ENCODE results near the gene TMEM141. TPM values are rescaled to one million over a fixed set of nuclear protein-coding genes. Genes with fewer than 3 reads are reported as not detected.

The TMEM141 gene
- polyA plus RNA-seq, result 100 to 1,000 TPM in 1 of 2 donors, 10 to 100 TPM in 1; 85.2 to 155 TPM

- Histone ChIP-seq H3K9me3 (ENCODE audit: control insufficient read depth in 2 of 2, insufficient read depth in 1 of 2, low read depth in 1 of 2, low read length in 1 of 2) (no peaks in the 10 kb centered on the region), H3K36me3 (ENCODE audit: control insufficient read depth in 2 of 2, insufficient read depth in 2 of 2, low read length in 1 of 2) (peaks cover 0 to 3% of the 10 kb centered on the region in 2 donors), H3K4me1 (ENCODE audit: control insufficient read depth in 2 of 2, insufficient read depth in 2 of 2, low read length in 1 of 2) (peaks cover 6 to 7% of the 10 kb centered on the region in 2 donors), H3K27ac (ENCODE audit: low read depth in 2 of 2, low read length in 1 of 2) (peak within 1 kb of the TSS; percentile 95 to 98), H3K27me3 (ENCODE audit: control insufficient read depth in 1 of 2, insufficient read depth in 2 of 2, low read length in 2 of 2) (no peaks in the 10 kb centered on the region), H3K4me3 (ENCODE audit: low read depth in 1 of 2, low read length in 2 of 2) (peak within 1 kb of the TSS; percentile 61 to 64)
- WGBS, 2 donors, result 1 to 2% methylated on average over 64 to 70 of the region's 70 CpGs
These were observed at the start of gene TMEM141 for GRCh38 chr9:136790640-136791515. TMEM141 (plus strand) TSS chr9:136791344; CDS start chr9:136791371, 27 bp downstream.

- Histone ChIP-seq H3K27ac (ENCODE audit: low read depth in 2 of 2, low read length in 1 of 2) (no peak overlapping the region), H3K4me3 (ENCODE audit: low read depth in 1 of 2, low read length in 2 of 2) (peak overlapping the region in 1 of 2 donors; percentile 26), H3K9me3 (ENCODE audit: control insufficient read depth in 2 of 2, insufficient read depth in 1 of 2, low read depth in 1 of 2, low read length in 1 of 2) (no peaks in the 10 kb centered on the region), H3K36me3 (ENCODE audit: control insufficient read depth in 2 of 2, insufficient read depth in 2 of 2, low read length in 1 of 2) (no peaks in the 10 kb centered on the region), H3K27me3 (ENCODE audit: control insufficient read depth in 1 of 2, insufficient read depth in 2 of 2, low read length in 2 of 2) (no peaks in the 10 kb centered on the region), H3K4me1 (ENCODE audit: control insufficient read depth in 2 of 2, insufficient read depth in 2 of 2, low read length in 1 of 2) (peaks cover 12 to 16% of the 10 kb centered on the region in 2 donors)
- WGBS, 2 donors, result 18 to 21% methylated on average over 32 of the region's 32 CpGs
These were observed 49.1 kb upstream of the TMEM141 start for GRCh38 chr9:136741883-136742571.

GRCh38 chr9:136742591-136743391, 48.4 kb upstream of the TMEM141 start, which contains the start of gene LCN10:
LCN10 (minus strand) TSS chr9:136742940; CDS start chr9:136742903, 37 bp downstream.
- H3K27me3 ChIP-seq (ENCODE audit: control insufficient read depth in 1 of 2, insufficient read depth in 2 of 2, low read length in 2 of 2), result no peaks in the 10 kb centered on the region
- 31% methylated on average over 22 to 25 of the region's 25 CpGs for WGBS, 2 donors
- H3K4me3 ChIP-seq (ENCODE audit: low read depth in 1 of 2, low read length in 2 of 2), result peak within 1 kb of the TSS in 1 of 2 donors; percentile 26

GRCh38 chr9:136743639-136744211, 47.4 kb upstream of the TMEM141 start:
- H3K9me3 ChIP-seq (ENCODE audit: control insufficient read depth in 2 of 2, insufficient read depth in 1 of 2, low read depth in 1 of 2, low read length in 1 of 2), result no peaks in the 10 kb centered on the region
- H3K36me3 ChIP-seq (ENCODE audit: control insufficient read depth in 2 of 2, insufficient read depth in 2 of 2, low read length in 1 of 2), result no peaks in the 10 kb centered on the region
- no peak overlapping the region for H3K27ac ChIP-seq (ENCODE audit: low read depth in 2 of 2, low read length in 1 of 2)
- 76 to 81% methylated on average over 16 of the region's 16 CpGs for WGBS, 2 donors
- H3K4me3 ChIP-seq (ENCODE audit: low read depth in 1 of 2, low read length in 2 of 2), result no peak overlapping the region
- H3K4me1 ChIP-seq (ENCODE audit: control insufficient read depth in 2 of 2, insufficient read depth in 2 of 2, low read length in 1 of 2), result peaks cover 12 to 16% of the 10 kb centered on the region in 2 donors
- H3K27me3 ChIP-seq (ENCODE audit: control insufficient read depth in 1 of 2, insufficient read depth in 2 of 2, low read length in 2 of 2), result no peaks in the 10 kb centered on the region

More at GRCh38 chr9:136742591-136743391, 48.4 kb upstream of the TMEM141 start, which contains the start of gene LCN10:
- Histone ChIP-seq H3K36me3 (ENCODE audit: control insufficient read depth in 2 of 2, insufficient read depth in 2 of 2, low read length in 1 of 2) (no peaks in the 10 kb centered on the region), H3K4me1 (ENCODE audit: control insufficient read depth in 2 of 2, insufficient read depth in 2 of 2, low read length in 1 of 2) (peaks cover 12 to 16% of the 10 kb centered on the region in 2 donors), H3K9me3 (ENCODE audit: control insufficient read depth in 2 of 2, insufficient read depth in 1 of 2, low read depth in 1 of 2, low read length in 1 of 2) (no peaks in the 10 kb centered on the region), H3K27ac (ENCODE audit: low read depth in 2 of 2, low read length in 1 of 2) (no peak within 1 kb of the TSS)

- no peak overlapping the region for H3K27ac ChIP-seq (ENCODE audit: low read depth in 2 of 2, low read length in 1 of 2)
- no peaks in the 10 kb centered on the region for H3K27me3 ChIP-seq (ENCODE audit: control insufficient read depth in 1 of 2, insufficient read depth in 2 of 2, low read length in 2 of 2)
- WGBS, 2 donors, result 88 to 92% methylated on average over 11 to 18 of the region's 18 CpGs
- H3K36me3 ChIP-seq (ENCODE audit: control insufficient read depth in 2 of 2, insufficient read depth in 2 of 2, low read length in 1 of 2), result no peaks in the 10 kb centered on the region
- H3K4me3 ChIP-seq (ENCODE audit: low read depth in 1 of 2, low read length in 2 of 2), result no peak overlapping the region
- no peaks in the 10 kb centered on the region for H3K9me3 ChIP-seq (ENCODE audit: control insufficient read depth in 2 of 2, insufficient read depth in 1 of 2, low read depth in 1 of 2, low read length in 1 of 2)
- peaks cover 12 to 16% of the 10 kb centered on the region in 2 donors for H3K4me1 ChIP-seq (ENCODE audit: control insufficient read depth in 2 of 2, insufficient read depth in 2 of 2, low read length in 1 of 2)
These were observed 46.4 kb upstream of the TMEM141 start for GRCh38 chr9:136744773-136745172.

- Histone ChIP-seq H3K36me3 (ENCODE audit: control insufficient read depth in 2 of 2, insufficient read depth in 2 of 2, low read length in 1 of 2) (no peaks in the 10 kb centered on the region), H3K9me3 (ENCODE audit: control insufficient read depth in 2 of 2, insufficient read depth in 1 of 2, low read depth in 1 of 2, low read length in 1 of 2) (no peaks in the 10 kb centered on the region), H3K4me1 (ENCODE audit: control insufficient read depth in 2 of 2, insufficient read depth in 2 of 2, low read length in 1 of 2) (peaks cover 12 to 16% of the 10 kb centered on the region in 2 donors), H3K27ac (ENCODE audit: low read depth in 2 of 2, low read length in 1 of 2) (no peak overlapping the region), H3K27me3 (ENCODE audit: control insufficient read depth in 1 of 2, insufficient read depth in 2 of 2, low read length in 2 of 2) (no peaks in the 10 kb centered on the region), H3K4me3 (ENCODE audit: low read depth in 1 of 2, low read length in 2 of 2) (no peak overlapping the region)
- 80 to 82% methylated on average over 23 of the region's 23 CpGs for WGBS, 2 donors
These were observed 45.6 kb upstream of the TMEM141 start for GRCh38 chr9:136745389-136746154.

- Histone ChIP-seq H3K4me3 (ENCODE audit: low read depth in 1 of 2, low read length in 2 of 2) (no peak overlapping the region), H3K9me3 (ENCODE audit: control insufficient read depth in 2 of 2, insufficient read depth in 1 of 2, low read depth in 1 of 2, low read length in 1 of 2) (no peaks in the 10 kb centered on the region), H3K4me1 (ENCODE audit: control insufficient read depth in 2 of 2, insufficient read depth in 2 of 2, low read length in 1 of 2) (peaks cover 12 to 13% of the 10 kb centered on the region in 2 donors), H3K27me3 (ENCODE audit: control insufficient read depth in 1 of 2, insufficient read depth in 2 of 2, low read length in 2 of 2) (no peaks in the 10 kb centered on the region), H3K36me3 (ENCODE audit: control insufficient read depth in 2 of 2, insufficient read depth in 2 of 2, low read length in 1 of 2) (no peaks in the 10 kb centered on the region), H3K27ac (ENCODE audit: low read depth in 2 of 2, low read length in 1 of 2) (no peak overlapping the region)
- 65 to 69% methylated on average over 22 of the region's 22 CpGs for WGBS, 2 donors
These were observed 45.0 kb upstream of the TMEM141 start for GRCh38 chr9:136746155-136746490.

GRCh38 chr9:136746621-136747020, 44.5 kb upstream of the TMEM141 start:
- Histone ChIP-seq H3K27me3 (ENCODE audit: control insufficient read depth in 1 of 2, insufficient read depth in 2 of 2, low read length in 2 of 2) (no peaks in the 10 kb centered on the region), H3K27ac (ENCODE audit: low read depth in 2 of 2, low read length in 1 of 2) (no peak overlapping the region)
- 87 to 89% methylated on average over 16 to 18 of the region's 18 CpGs for WGBS, 2 donors

More at GRCh38 chr9:136746621-136747020, 44.5 kb upstream of the TMEM141 start:
- no peak overlapping the region for H3K4me3 ChIP-seq (ENCODE audit: low read depth in 1 of 2, low read length in 2 of 2)
- H3K36me3 ChIP-seq (ENCODE audit: control insufficient read depth in 2 of 2, insufficient read depth in 2 of 2, low read length in 1 of 2), result no peaks in the 10 kb centered on the region
- peaks cover 0 to 2% of the 10 kb centered on the region in 2 donors for H3K9me3 ChIP-seq (ENCODE audit: control insufficient read depth in 2 of 2, insufficient read depth in 1 of 2, low read depth in 1 of 2, low read length in 1 of 2)
- H3K4me1 ChIP-seq (ENCODE audit: control insufficient read depth in 2 of 2, insufficient read depth in 2 of 2, low read length in 1 of 2), result peaks cover 8 to 9% of the 10 kb centered on the region in 2 donors

All from esophagus (tissue), 2 donors.